22Rv1 (cell line): Measurements from ENCODE around the gene AMER3.

Experiments used
- ZFX ChIP-seq: fragments of 450-650 bp; IDR thresholded peaks from 2 replicates; pipeline ENCODE4 v1.6.1; 2017; ENCODE audit warnings: antibody characterized with exemption, borderline replicate concordance
- TF ChIP-seq, protein P1 (sequence below): fragments of 450-650 bp; IDR thresholded peaks from 2 replicates; pipeline ENCODE4 v1.5.1; 2017; ENCODE audit warnings: mild to moderate bottlenecking

DNA sequence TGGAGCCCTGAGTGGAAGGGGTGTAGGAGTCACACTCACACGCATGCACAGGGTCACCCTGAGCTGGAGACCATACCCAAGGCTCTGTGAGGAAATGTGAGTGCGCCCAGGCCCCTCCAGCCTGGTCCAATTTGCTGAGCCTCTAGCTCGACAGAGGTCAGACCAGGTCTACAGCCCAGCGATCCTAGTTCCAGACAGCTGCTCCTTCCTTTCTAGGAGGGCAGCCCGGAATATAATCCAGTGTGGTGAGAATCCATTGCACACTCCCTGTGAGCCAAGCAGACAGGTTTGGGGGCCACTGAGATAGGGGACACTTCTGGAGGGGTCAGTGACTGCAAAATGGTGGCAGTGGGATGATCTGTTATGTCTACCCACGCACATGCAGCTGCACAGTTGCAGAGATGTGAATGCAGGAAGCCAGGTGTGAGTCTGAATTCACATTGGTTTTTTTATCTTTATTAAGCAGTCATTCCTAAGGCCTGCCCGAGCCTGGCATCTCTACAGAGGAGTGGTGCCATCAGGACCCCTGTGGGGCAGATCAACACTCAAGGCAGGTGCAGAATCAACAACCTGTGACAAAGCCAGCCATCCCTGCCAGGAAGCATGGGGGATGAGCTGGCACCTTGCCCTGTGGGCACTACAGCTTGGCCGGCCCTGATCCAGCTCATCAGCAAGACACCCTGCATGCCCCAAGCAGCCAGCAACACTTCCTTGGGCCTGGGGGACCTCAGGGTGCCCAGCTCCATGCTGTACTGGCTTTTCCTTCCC is 26.6 kb upstream of the AMER3 start, which contains the start of gene GPR148:
- TF ChIP-seq, protein P1, sequence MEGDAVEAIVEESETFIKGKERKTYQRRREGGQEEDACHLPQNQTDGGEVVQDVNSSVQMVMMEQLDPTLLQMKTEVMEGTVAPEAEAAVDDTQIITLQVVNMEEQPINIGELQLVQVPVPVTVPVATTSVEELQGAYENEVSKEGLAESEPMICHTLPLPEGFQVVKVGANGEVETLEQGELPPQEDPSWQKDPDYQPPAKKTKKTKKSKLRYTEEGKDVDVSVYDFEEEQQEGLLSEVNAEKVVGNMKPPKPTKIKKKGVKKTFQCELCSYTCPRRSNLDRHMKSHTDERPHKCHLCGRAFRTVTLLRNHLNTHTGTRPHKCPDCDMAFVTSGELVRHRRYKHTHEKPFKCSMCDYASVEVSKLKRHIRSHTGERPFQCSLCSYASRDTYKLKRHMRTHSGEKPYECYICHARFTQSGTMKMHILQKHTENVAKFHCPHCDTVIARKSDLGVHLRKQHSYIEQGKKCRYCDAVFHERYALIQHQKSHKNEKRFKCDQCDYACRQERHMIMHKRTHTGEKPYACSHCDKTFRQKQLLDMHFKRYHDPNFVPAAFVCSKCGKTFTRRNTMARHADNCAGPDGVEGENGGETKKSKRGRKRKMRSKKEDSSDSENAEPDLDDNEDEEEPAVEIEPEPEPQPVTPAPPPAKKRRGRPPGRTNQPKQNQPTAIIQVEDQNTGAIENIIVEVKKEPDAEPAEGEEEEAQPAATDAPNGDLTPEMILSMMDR = no peak
- TF ChIP-seq ZFX = no peak
